Activated naive CD8-positive, alpha-beta T cell (primary cell): ENCODE measurements around the gene ERC1.
"Not testable (repeated sequence)": the region's sequence is repeated elsewhere in the genome, so short reads cannot be mapped to it uniquely, and the experiment has no call there.

Experiments used
- H3K27ac Mint-ChIP-seq: one replicate; pipeline ENCODE4 v1.8.0; 2021; ENCODE audit warnings: mixed read lengths
- H3K27me3 Mint-ChIP-seq: one replicate; pipeline ENCODE4 v1.8.0; 2021; ENCODE audit warnings: mixed read lengths
- H3K36me3 Mint-ChIP-seq: one replicate; pipeline ENCODE4 v1.8.0; 2021; ENCODE audit warnings: mixed read lengths
- H3K4me1 Mint-ChIP-seq: one replicate; pipeline ENCODE4 v1.8.0; 2021; ENCODE audit warnings: low read depth, mixed read lengths
- H3K4me3 Mint-ChIP-seq: one replicate; pipeline ENCODE4 v1.8.0; 2021; ENCODE audit warnings: mild to moderate bottlenecking, mixed read lengths
- H3K9me3 Mint-ChIP-seq: one replicate; pipeline ENCODE4 v1.8.0; 2021; ENCODE audit warnings: low read depth, mixed read lengths

The ERC1 gene

GRCh38 chr12:1064317-1064716 is 73.3 kb downstream of the ERC1 start:
- H3K27ac Mint-ChIP-seq = no peak overlapping the region
- H3K27me3 Mint-ChIP-seq = no peaks in the 10 kb centered on the region
- H3K36me3 Mint-ChIP-seq = peaks cover 29% of the 10 kb centered on the region
- H3K9me3 Mint-ChIP-seq = peaks cover 11% of the 10 kb centered on the region
- H3K4me1 Mint-ChIP-seq = peaks cover 15% of the 10 kb centered on the region
- H3K4me3 Mint-ChIP-seq = no peak overlapping the region

- Mint-ChIP-seq H3K27ac (no peak overlapping the region), H3K4me1 (peaks cover 20% of the 10 kb centered on the region), H3K36me3 (peaks cover 23% of the 10 kb centered on the region), H3K27me3 (no peaks in the 10 kb centered on the region), H3K4me3 (no peak overlapping the region), H3K9me3 (peaks cover 5% of the 10 kb centered on the region)
Observed at GRCh38 chr12:1065629-1066028, 74.6 kb downstream of the ERC1 start.

- H3K27me3 Mint-ChIP-seq = no peaks in the 10 kb centered on the region
- H3K4me1 Mint-ChIP-seq = peaks cover 21% of the 10 kb centered on the region
- H3K27ac Mint-ChIP-seq = no peak overlapping the region
- no peak overlapping the region for H3K4me3 Mint-ChIP-seq
- peaks cover 5% of the 10 kb centered on the region for H3K36me3 Mint-ChIP-seq
- no peaks in the 10 kb centered on the region for H3K9me3 Mint-ChIP-seq
Observed at GRCh38 chr12:1069846-1070245, 78.8 kb downstream of the ERC1 start.

- H3K4me3 Mint-ChIP-seq = no peak overlapping the region
- peaks cover 21% of the 10 kb centered on the region for H3K4me1 Mint-ChIP-seq
- no peaks in the 10 kb centered on the region for H3K9me3 Mint-ChIP-seq
- no peak overlapping the region for H3K27ac Mint-ChIP-seq
- no peaks in the 10 kb centered on the region for H3K27me3 Mint-ChIP-seq
- H3K36me3 Mint-ChIP-seq = peaks cover 2% of the 10 kb centered on the region
Observed at GRCh38 chr12:1071182-1071581, 80.2 kb downstream of the ERC1 start.

- H3K9me3 Mint-ChIP-seq = no peaks in the 10 kb centered on the region
- H3K4me1 Mint-ChIP-seq = peaks cover 15% of the 10 kb centered on the region
- H3K27ac Mint-ChIP-seq = no peak overlapping the region
- H3K36me3 Mint-ChIP-seq = peaks cover 2% of the 10 kb centered on the region
- H3K27me3 Mint-ChIP-seq = no peaks in the 10 kb centered on the region
- H3K4me3 Mint-ChIP-seq = no peak overlapping the region
Observed at GRCh38 chr12:1073652-1074051, 82.6 kb downstream of the ERC1 start.

GRCh38 chr12:1077036-1077803 is 86.2 kb downstream of the ERC1 start:
- no peak overlapping the region for H3K27ac Mint-ChIP-seq
- H3K9me3 Mint-ChIP-seq = no peaks in the 10 kb centered on the region
- H3K27me3 Mint-ChIP-seq = no peaks in the 10 kb centered on the region
- H3K4me3 Mint-ChIP-seq = no peak overlapping the region
- H3K4me1 Mint-ChIP-seq = peaks cover 7% of the 10 kb centered on the region
- H3K36me3 Mint-ChIP-seq = peaks cover 5% of the 10 kb centered on the region

GRCh38 chr12:1078002-1078401 is 87.0 kb downstream of the ERC1 start:
- Mint-ChIP-seq H3K9me3 (no peaks in the 10 kb centered on the region), H3K27me3 (no peaks in the 10 kb centered on the region), H3K4me1 (peaks cover 7% of the 10 kb centered on the region), H3K36me3 (peaks cover 5% of the 10 kb centered on the region), H3K4me3 (no peak overlapping the region), H3K27ac (no peak overlapping the region)

GRCh38 chr12:1080520-1081223 is 89.6 kb downstream of the ERC1 start:
- Mint-ChIP-seq H3K27me3 (no peaks in the 10 kb centered on the region), H3K9me3 (no peaks in the 10 kb centered on the region), H3K4me1 (peaks cover 7% of the 10 kb centered on the region), H3K27ac (no peak overlapping the region), H3K36me3 (peaks cover 2% of the 10 kb centered on the region), H3K4me3 (no peak overlapping the region)

GRCh38 chr12:1083151-1083888 is 92.3 kb downstream of the ERC1 start:
- Mint-ChIP-seq H3K4me3 (no peak overlapping the region), H3K9me3 (no peaks in the 10 kb centered on the region), H3K27ac (no peak overlapping the region), H3K4me1 (peaks cover 7% of the 10 kb centered on the region), H3K27me3 (no peaks in the 10 kb centered on the region), H3K36me3 (peaks cover 2% of the 10 kb centered on the region)

- H3K36me3 Mint-ChIP-seq = peaks cover 2% of the 10 kb centered on the region
- peaks cover 7% of the 10 kb centered on the region for H3K4me1 Mint-ChIP-seq
- H3K9me3 Mint-ChIP-seq = no peaks in the 10 kb centered on the region
- no peaks in the 10 kb centered on the region for H3K27me3 Mint-ChIP-seq
- H3K4me3 Mint-ChIP-seq = no peak overlapping the region
- H3K27ac Mint-ChIP-seq = no peak overlapping the region
Observed at GRCh38 chr12:1083889-1084262, 92.9 kb downstream of the ERC1 start.

- Mint-ChIP-seq H3K4me1 (peaks cover 3% of the 10 kb centered on the region), H3K36me3 (peaks cover 3% of the 10 kb centered on the region), H3K27me3 (no peaks in the 10 kb centered on the region), H3K4me3 (no peak overlapping the region), H3K27ac (no peak overlapping the region), H3K9me3 (no peaks in the 10 kb centered on the region)
Observed at GRCh38 chr12:1091350-1091749, 100.3 kb downstream of the ERC1 start.

GRCh38 chr12:1093166-1093751 is 102.2 kb downstream of the ERC1 start:
- H3K36me3 Mint-ChIP-seq = peaks cover 3% of the 10 kb centered on the region
- H3K27me3 Mint-ChIP-seq = no peaks in the 10 kb centered on the region
- H3K4me1 Mint-ChIP-seq = peaks cover 6% of the 10 kb centered on the region
- H3K9me3 Mint-ChIP-seq = no peaks in the 10 kb centered on the region
- no peak overlapping the region for H3K27ac Mint-ChIP-seq
- no peak overlapping the region for H3K4me3 Mint-ChIP-seq

GRCh38 chr12:1094714-1095113 is 103.7 kb downstream of the ERC1 start:
- no peak overlapping the region for H3K4me3 Mint-ChIP-seq
- peaks cover 3% of the 10 kb centered on the region for H3K36me3 Mint-ChIP-seq
- H3K9me3 Mint-ChIP-seq = no peaks in the 10 kb centered on the region
- H3K27me3 Mint-ChIP-seq = no peaks in the 10 kb centered on the region
- peaks cover 18% of the 10 kb centered on the region for H3K4me1 Mint-ChIP-seq
- H3K27ac Mint-ChIP-seq = no peak overlapping the region

GRCh38 chr12:1099158-1099557 is 108.1 kb downstream of the ERC1 start:
- H3K9me3 Mint-ChIP-seq = no peaks in the 10 kb centered on the region
- peaks cover 7% of the 10 kb centered on the region for H3K36me3 Mint-ChIP-seq
- H3K27ac Mint-ChIP-seq = no peak overlapping the region
- H3K4me3 Mint-ChIP-seq = no peak overlapping the region
- no peaks in the 10 kb centered on the region for H3K27me3 Mint-ChIP-seq
- peaks cover 28% of the 10 kb centered on the region for H3K4me1 Mint-ChIP-seq

GRCh38 chr12:1099618-1100017 is 108.6 kb downstream of the ERC1 start:
- H3K4me3 Mint-ChIP-seq, H3K27me3 Mint-ChIP-seq, H3K9me3 Mint-ChIP-seq, H3K36me3 Mint-ChIP-seq, H3K27ac Mint-ChIP-seq: not testable (repeated sequence)
- peaks cover 28% of the 10 kb centered on the region for H3K4me1 Mint-ChIP-seq
